IPS-NIHi7 (cell line): Measurements from ENCODE around the gene IL36B.

Source experiments
- DNase-seq: peaks from one replicate; pipeline ENCODE4 v3.0.0; 2012; ENCODE audit warnings: mixed read lengths; ENCODE audit errors: extremely low spot score

The IL36B gene

GRCh38 chr2:113076954-113077669 is 24.4 kb upstream of the IL36B start:
- DNase-seq: no peak

- no peak for DNase-seq
Measured at GRCh38 chr2:113075600-113075999, 22.9 kb upstream of the IL36B start.

- DNase-seq: no peak
Measured at GRCh38 chr2:113075030-113075429, 22.4 kb upstream of the IL36B start.

GRCh38 chr2:113073325-113073834 is 20.7 kb upstream of the IL36B start:
- no peak for DNase-seq

- DNase-seq: no peak
Measured at GRCh38 chr2:113072584-113072983, 19.9 kb upstream of the IL36B start.

GRCh38 chr2:113070606-113070975 is 17.9 kb upstream of the IL36B start:
- no peak for DNase-seq

- DNase-seq: no peak
Measured at GRCh38 chr2:113069676-113070605, 17.3 kb upstream of the IL36B start.

- no peak for DNase-seq
Measured at GRCh38 chr2:113068706-113069485, 16.2 kb upstream of the IL36B start.

GRCh38 chr2:113068249-113068648 is 15.6 kb upstream of the IL36B start:
- DNase-seq: no peak

- no peak for DNase-seq
Measured at GRCh38 chr2:113067681-113068080, 15.0 kb upstream of the IL36B start, which contains the start of gene IL1F10. TSS of gene IL1F10 (plus strand) at chr2:113067970. CDS start at chr2:113072739, 4,769 bp downstream.

GRCh38 chr2:113064898-113065297 is 12.2 kb upstream of the IL36B start:
- DNase-seq: no peak

GRCh38 chr2:113064281-113064680 is 11.6 kb upstream of the IL36B start:
- no peak for DNase-seq

- DNase-seq: peak; percentile 4
Measured at GRCh38 chr2:113061896-113062770, 9.5 kb upstream of the IL36B start.

GRCh38 chr2:113061241-113061640 is 8.6 kb upstream of the IL36B start:
- peak; percentile 3 for DNase-seq

GRCh38 chr2:113060796-113061195 is 8.1 kb upstream of the IL36B start:
- DNase-seq: peak; percentile 10

GRCh38 chr2:113060396-113060795 is 7.7 kb upstream of the IL36B start:
- peak; percentile 1 for DNase-seq

- peak; percentile 9 for DNase-seq
Measured at GRCh38 chr2:113058998-113059960, 6.6 kb upstream of the IL36B start, which contains the start of gene IL36RN. TSS of gene IL36RN (plus strand) at chr2:113059198. CDS start at chr2:113059439, 241 bp downstream.

- no peak for DNase-seq
Measured at GRCh38 chr2:113058411-113058994, 5.8 kb upstream of the IL36B start.

GRCh38 chr2:113057117-113057516 is 4.5 kb upstream of the IL36B start:
- no peak for DNase-seq
